ENCODE data around the gene HSDL1.
"Not testable (repeated sequence)": the region's sequence is repeated elsewhere in the genome, so short reads cannot be mapped to it uniquely, and the experiment has no call there.

GRCh38 chr16:84118315-84118714 lies 26.7 kb downstream of the HSDL1 start:
- TF ChIP-seq POLR2A, CTCF (IDR thresholded peaks at IDR 0.05): not testable (repeated sequence)

All from body of pancreas (tissue), 4 donors.